ENCODE results near the gene HIKESHI. TPM values are rescaled to one million over a fixed set of nuclear protein-coding genes. Genes with fewer than 3 reads are reported as not detected.

HIKESHI gene
- total and polyA plus RNA-seq, 2 experiments from 2014 or later: 46.2 to 61.9 TPM

DNA sequence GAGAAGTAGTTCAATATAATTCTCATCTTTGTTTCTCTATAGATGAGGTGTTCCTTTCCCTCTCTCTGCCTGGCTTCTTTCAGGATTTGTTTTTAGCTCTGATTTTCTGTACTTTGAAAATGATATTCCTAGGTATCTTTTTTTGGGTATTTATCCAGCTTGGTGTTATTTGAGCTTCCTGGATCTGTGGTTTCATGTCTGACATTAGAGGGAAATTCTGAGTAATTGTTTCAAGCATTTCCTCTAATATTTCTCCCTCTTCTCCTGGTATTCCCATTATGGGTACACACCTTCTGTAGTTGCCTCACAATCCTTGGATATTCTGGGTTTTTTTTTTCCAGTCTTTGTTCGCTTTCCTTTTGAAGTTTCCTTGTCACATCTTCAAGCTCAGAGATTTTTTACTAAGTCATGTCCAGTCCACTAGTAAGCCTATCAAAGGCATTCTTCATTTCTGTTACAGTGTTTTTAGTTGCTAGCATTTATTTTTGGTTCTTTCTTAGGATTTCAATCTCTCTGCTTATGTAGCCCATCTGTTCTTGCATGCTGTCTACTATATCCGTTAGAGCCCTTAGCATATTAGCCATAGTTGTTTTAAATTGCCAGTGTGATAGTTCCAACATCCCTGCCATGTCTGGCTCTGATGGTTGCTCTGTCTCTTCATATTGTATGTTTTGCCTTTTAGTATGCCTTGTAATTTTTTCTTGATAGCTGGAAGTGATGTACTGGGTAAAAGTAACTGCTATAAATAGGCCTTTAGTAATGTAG lies 78.4 kb downstream of the HIKESHI start:
- no peak overlapping the region for H3K4me2 ChIP-seq
- no peaks in the 10 kb centered on the region for H3K79me2 ChIP-seq
- no peak overlapping the region for H3K4me3 ChIP-seq
- no peak overlapping the region for H2AFZ ChIP-seq
- H3K4me1 ChIP-seq (ENCODE audit: insufficient read depth): no peaks in the 10 kb centered on the region
- H4K20me1 ChIP-seq (ENCODE audit: insufficient read depth, poor library complexity, severe bottlenecking): no peaks in the 10 kb centered on the region
- no peaks in the 10 kb centered on the region for H3K9me3 ChIP-seq (ENCODE audit: low read depth)
- H3K27ac ChIP-seq: no peak overlapping the region
- no peaks in the 10 kb centered on the region for H3K9me2 ChIP-seq (replicated peaks; ENCODE audit: insufficient read depth)
- no peak for DNase-seq (ENCODE audit: low spot score)
- no peaks in the 10 kb centered on the region for H3K36me3 ChIP-seq (replicated peaks; ENCODE audit: insufficient read depth, low read depth)
- TF ChIP-seq, protein P1, sequence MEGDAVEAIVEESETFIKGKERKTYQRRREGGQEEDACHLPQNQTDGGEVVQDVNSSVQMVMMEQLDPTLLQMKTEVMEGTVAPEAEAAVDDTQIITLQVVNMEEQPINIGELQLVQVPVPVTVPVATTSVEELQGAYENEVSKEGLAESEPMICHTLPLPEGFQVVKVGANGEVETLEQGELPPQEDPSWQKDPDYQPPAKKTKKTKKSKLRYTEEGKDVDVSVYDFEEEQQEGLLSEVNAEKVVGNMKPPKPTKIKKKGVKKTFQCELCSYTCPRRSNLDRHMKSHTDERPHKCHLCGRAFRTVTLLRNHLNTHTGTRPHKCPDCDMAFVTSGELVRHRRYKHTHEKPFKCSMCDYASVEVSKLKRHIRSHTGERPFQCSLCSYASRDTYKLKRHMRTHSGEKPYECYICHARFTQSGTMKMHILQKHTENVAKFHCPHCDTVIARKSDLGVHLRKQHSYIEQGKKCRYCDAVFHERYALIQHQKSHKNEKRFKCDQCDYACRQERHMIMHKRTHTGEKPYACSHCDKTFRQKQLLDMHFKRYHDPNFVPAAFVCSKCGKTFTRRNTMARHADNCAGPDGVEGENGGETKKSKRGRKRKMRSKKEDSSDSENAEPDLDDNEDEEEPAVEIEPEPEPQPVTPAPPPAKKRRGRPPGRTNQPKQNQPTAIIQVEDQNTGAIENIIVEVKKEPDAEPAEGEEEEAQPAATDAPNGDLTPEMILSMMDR (IDR thresholded peaks at IDR 0.05; ENCODE audit: poor library complexity): no peak
- TF ChIP-seq EZH2phosphoT487 (IDR thresholded peaks at IDR 0.05; ENCODE audit: low read depth, severe bottlenecking, unreplicated experiment): no peak
- TF ChIP-seq EZH2 (IDR thresholded peaks at IDR 0.05; ENCODE audit: borderline replicate concordance): no peak
- WGBS (ENCODE audit: low lambda C conversion rate, missing lambda C conversion rate): 96% methylated on average over 2 of the region's 2 CpGs
- H3K27me3 ChIP-seq: no peaks in the 10 kb centered on the region

DNA sequence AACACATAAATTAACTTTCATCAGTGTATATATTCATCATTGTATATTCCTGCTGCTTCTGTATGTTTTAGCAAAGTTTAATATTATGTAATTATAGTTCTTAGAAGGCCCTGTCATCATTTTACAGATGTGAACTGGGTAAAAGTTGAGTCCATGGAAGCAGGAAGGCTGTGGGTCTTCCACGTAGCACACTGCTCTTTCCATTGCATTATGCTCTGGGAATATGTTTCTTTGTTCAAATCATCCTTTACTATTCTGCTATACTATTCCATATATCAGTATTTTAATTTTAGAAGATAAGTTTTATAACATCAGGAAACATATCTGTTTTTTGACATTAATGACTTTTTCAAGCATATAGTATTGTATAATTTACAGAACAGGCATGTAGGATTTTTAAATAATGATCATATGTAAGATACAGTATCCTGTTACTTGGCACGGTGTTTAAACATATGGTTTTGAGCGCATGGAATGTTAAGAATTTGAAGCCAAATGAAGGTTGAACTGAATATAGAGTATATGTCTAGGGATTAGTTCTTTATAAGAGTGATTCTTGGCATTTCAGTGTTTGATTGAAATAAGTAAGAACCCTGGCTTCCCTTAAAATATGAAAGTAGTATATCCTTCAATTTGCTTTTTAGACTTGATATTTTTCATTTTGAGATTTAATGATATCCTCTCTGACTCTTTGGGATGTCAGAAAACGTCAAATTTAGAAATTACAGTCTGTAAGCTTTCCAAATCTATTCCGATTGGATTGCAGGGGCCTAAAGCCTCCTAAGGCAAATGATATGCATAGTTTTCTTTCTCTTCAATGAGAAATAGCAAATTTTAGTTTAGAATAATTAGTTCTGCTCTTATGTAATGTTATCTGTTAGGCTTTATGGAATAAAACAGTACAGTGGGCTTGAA lies 81.3 kb downstream of the HIKESHI start:
- H3K79me2 ChIP-seq: no peaks in the 10 kb centered on the region
- WGBS (ENCODE audit: low lambda C conversion rate, missing lambda C conversion rate): 77% methylated on average over 5 of the region's 5 CpGs

DNA sequence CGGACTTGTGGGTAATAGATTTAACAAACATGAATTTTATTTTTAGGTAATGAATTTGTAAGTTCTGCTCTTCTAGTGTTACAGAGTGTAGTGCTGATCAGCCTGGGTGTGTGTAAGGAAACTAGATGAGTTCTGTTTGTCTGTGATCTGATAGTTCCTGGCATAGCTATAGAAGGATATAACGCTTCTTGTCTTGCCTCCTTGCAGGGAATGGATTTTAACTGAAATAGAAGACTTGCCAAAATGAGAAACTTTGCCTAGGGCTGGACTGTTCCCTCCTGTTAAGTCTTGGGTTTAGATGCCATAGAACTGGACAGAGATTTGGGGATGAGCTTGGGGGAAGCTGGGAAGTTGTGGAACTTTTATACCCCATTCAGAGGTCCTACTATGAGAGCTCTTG lies 84.2 kb downstream of the HIKESHI start:
- no peaks in the 10 kb centered on the region for H3K9me3 ChIP-seq (ENCODE audit: low read depth)
- no peaks in the 10 kb centered on the region for H3K79me2 ChIP-seq
- H3K27ac ChIP-seq: no peak overlapping the region
- TF ChIP-seq EZH2phosphoT487 (IDR thresholded peaks at IDR 0.05; ENCODE audit: low read depth, severe bottlenecking, unreplicated experiment) (no peak), EZH2 (IDR thresholded peaks at IDR 0.05; ENCODE audit: borderline replicate concordance) (no peak)
- TF ChIP-seq, protein P1 (IDR thresholded peaks at IDR 0.05; ENCODE audit: poor library complexity): no peak
- 95% methylated on average over 2 of the region's 2 CpGs for WGBS (ENCODE audit: low lambda C conversion rate, missing lambda C conversion rate)
- no peak overlapping the region for H3K4me3 ChIP-seq
- no peak overlapping the region for H3K4me2 ChIP-seq
- H3K36me3 ChIP-seq (replicated peaks; ENCODE audit: insufficient read depth, low read depth): no peaks in the 10 kb centered on the region
- H3K9me2 ChIP-seq (replicated peaks; ENCODE audit: insufficient read depth): no peaks in the 10 kb centered on the region
- no peaks in the 10 kb centered on the region for H3K4me1 ChIP-seq (ENCODE audit: insufficient read depth)
- H3K27me3 ChIP-seq: no peaks in the 10 kb centered on the region
- no peak overlapping the region for H2AFZ ChIP-seq
- H4K20me1 ChIP-seq (ENCODE audit: insufficient read depth, poor library complexity, severe bottlenecking): no peaks in the 10 kb centered on the region
- no peak for DNase-seq (ENCODE audit: low spot score)

More for the DNA sequence above, 81.3 kb downstream of the HIKESHI start:
- no peak for DNase-seq (ENCODE audit: low spot score)
- Histone ChIP-seq H3K9me3 (ENCODE audit: low read depth) (no peaks in the 10 kb centered on the region), H2AFZ (no peak overlapping the region), H3K27me3 (no peaks in the 10 kb centered on the region), H4K20me1 (ENCODE audit: insufficient read depth, poor library complexity, severe bottlenecking) (no peaks in the 10 kb centered on the region), H3K27ac (no peak overlapping the region), H3K4me3 (no peak overlapping the region), H3K36me3 (replicated peaks; ENCODE audit: insufficient read depth, low read depth) (no peaks in the 10 kb centered on the region), H3K9me2 (replicated peaks; ENCODE audit: insufficient read depth) (no peaks in the 10 kb centered on the region), H3K4me2 (no peak overlapping the region), H3K4me1 (ENCODE audit: insufficient read depth) (no peaks in the 10 kb centered on the region)
- no peak for TF ChIP-seq EZH2 (IDR thresholded peaks at IDR 0.05; ENCODE audit: borderline replicate concordance)
- TF ChIP-seq, protein P1 (IDR thresholded peaks at IDR 0.05; ENCODE audit: poor library complexity): no peak
- no peak for TF ChIP-seq EZH2phosphoT487 (IDR thresholded peaks at IDR 0.05; ENCODE audit: low read depth, severe bottlenecking, unreplicated experiment)
